Osteoblast (primary cell): Measurements from ENCODE around the gene KCNN3. TPM values are rescaled to one million over a fixed set of nuclear protein-coding genes. Genes with fewer than 3 reads are reported as not detected.

Experiments
- DNase-seq: peaks from one replicate; pipeline ENCODE4 v3.0.0; 2011; ENCODE audit warnings: low spot score, mixed read lengths; ENCODE audit not compliant: insufficient read length; ENCODE audit errors: missing footprints
- H2AFZ ChIP-seq: 2 replicates; pipeline ENCODE4 v1.6.0; 2011; ENCODE audit warnings: mild to moderate bottlenecking, low read length
- H3K27ac ChIP-seq: 2 replicates; pipeline ENCODE4 v1.5.1; 2011; ENCODE audit warnings: mild to moderate bottlenecking, low read depth, low read length, moderate library complexity
- H3K27me3 ChIP-seq: 2 replicates; pipeline ENCODE4 v1.6.0; 2012; ENCODE audit warnings: mild to moderate bottlenecking, control low read depth, inconsistent platforms, low read length, moderate library complexity; ENCODE audit not compliant: insufficient read depth
- H3K36me3 ChIP-seq: 2 replicates; pipeline ENCODE4 v1.5.1; 2011; ENCODE audit warnings: mild to moderate bottlenecking, low read length, control low read depth, moderate library complexity; ENCODE audit not compliant: insufficient read depth
- H3K4me1 ChIP-seq: 2 replicates; pipeline ENCODE4 v1.5.1; 2011; ENCODE audit warnings: mild to moderate bottlenecking, low read length, control low read depth, moderate library complexity; ENCODE audit not compliant: insufficient read depth
- H3K4me2 ChIP-seq: 2 replicates; pipeline ENCODE4 v1.6.0; 2011; ENCODE audit warnings: mild to moderate bottlenecking, low read length; ENCODE audit not compliant: insufficient read depth
- H3K4me3 ChIP-seq: fragments of 200-600 bp; sonication (generic); 3 replicates; pipeline ENCODE4 v1.5.1; 2012; ENCODE audit warnings: mild to moderate bottlenecking, low read length, inconsistent platforms; ENCODE audit not compliant: insufficient read depth
- H3K79me2 ChIP-seq: 2 replicates; pipeline ENCODE4 v1.6.0; 2012; ENCODE audit warnings: mild to moderate bottlenecking, low read length, control low read depth, inconsistent platforms; ENCODE audit not compliant: insufficient read depth
- H3K9me3 ChIP-seq: 2 replicates; pipeline ENCODE4 v1.5.1; 2011; ENCODE audit warnings: low read depth, low read length, control low read depth
- H4K20me1 ChIP-seq: 2 replicates; pipeline ENCODE4 v1.6.0; 2012; ENCODE audit warnings: mild to moderate bottlenecking, low read length, control low read depth; ENCODE audit not compliant: insufficient read depth
- total RNA-seq: library from RNA; depleted of rRNA; stranded (reverse); fragments of >200 nt; gene quantifications from 2 replicates; pipeline ENCODE4 v1.2.3, GENCODE V29; 2012
- TF ChIP-seq, protein P1 (sequence below): IDR thresholded peaks from 2 replicates; pipeline ENCODE4 v1.5.1; 2011; ENCODE audit warnings: mild to moderate bottlenecking, low read depth, low read length, moderate library complexity; ENCODE audit errors: extremely low read depth

KCNN3 gene
- total RNA-seq, 1 donor, result under 0.01 TPM

GRCh38 chr1:154777781-154778180 lies 92.3 kb downstream of the KCNN3 start:
- H4K20me1 ChIP-seq, result no peaks in the 10 kb centered on the region
- no peaks in the 10 kb centered on the region for H3K36me3 ChIP-seq
- no peaks in the 10 kb centered on the region for H3K79me2 ChIP-seq
- no peak for DNase-seq
- H3K27ac ChIP-seq, result no peak overlapping the region
- TF ChIP-seq, protein P1, sequence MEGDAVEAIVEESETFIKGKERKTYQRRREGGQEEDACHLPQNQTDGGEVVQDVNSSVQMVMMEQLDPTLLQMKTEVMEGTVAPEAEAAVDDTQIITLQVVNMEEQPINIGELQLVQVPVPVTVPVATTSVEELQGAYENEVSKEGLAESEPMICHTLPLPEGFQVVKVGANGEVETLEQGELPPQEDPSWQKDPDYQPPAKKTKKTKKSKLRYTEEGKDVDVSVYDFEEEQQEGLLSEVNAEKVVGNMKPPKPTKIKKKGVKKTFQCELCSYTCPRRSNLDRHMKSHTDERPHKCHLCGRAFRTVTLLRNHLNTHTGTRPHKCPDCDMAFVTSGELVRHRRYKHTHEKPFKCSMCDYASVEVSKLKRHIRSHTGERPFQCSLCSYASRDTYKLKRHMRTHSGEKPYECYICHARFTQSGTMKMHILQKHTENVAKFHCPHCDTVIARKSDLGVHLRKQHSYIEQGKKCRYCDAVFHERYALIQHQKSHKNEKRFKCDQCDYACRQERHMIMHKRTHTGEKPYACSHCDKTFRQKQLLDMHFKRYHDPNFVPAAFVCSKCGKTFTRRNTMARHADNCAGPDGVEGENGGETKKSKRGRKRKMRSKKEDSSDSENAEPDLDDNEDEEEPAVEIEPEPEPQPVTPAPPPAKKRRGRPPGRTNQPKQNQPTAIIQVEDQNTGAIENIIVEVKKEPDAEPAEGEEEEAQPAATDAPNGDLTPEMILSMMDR, result no peak
- H2AFZ ChIP-seq, result no peak overlapping the region
- no peaks in the 10 kb centered on the region for H3K4me1 ChIP-seq
- peaks cover 4% of the 10 kb centered on the region for H3K9me3 ChIP-seq
- peaks cover 34% of the 10 kb centered on the region for H3K27me3 ChIP-seq
- no peak overlapping the region for H3K4me3 ChIP-seq
- no peak overlapping the region for H3K4me2 ChIP-seq

- no peak for DNase-seq
- Histone ChIP-seq H3K27ac (no peak overlapping the region), H3K27me3 (peaks cover 39% of the 10 kb centered on the region), H3K4me2 (no peak overlapping the region), H3K36me3 (no peaks in the 10 kb centered on the region), H3K9me3 (peaks cover 4% of the 10 kb centered on the region), H3K4me3 (no peak overlapping the region), H3K4me1 (no peaks in the 10 kb centered on the region), H4K20me1 (no peaks in the 10 kb centered on the region), H2AFZ (no peak overlapping the region), H3K79me2 (no peaks in the 10 kb centered on the region)
- TF ChIP-seq, protein P1, result no peak
Measured at GRCh38 chr1:154777154-154777553, 92.9 kb downstream of the KCNN3 start.

- Histone ChIP-seq H4K20me1 (no peaks in the 10 kb centered on the region), H3K9me3 (peaks cover 4% of the 10 kb centered on the region), H3K4me3 (no peak overlapping the region), H3K36me3 (no peaks in the 10 kb centered on the region), H3K4me2 (no peak overlapping the region), H3K4me1 (no peaks in the 10 kb centered on the region), H3K27ac (no peak overlapping the region), H3K79me2 (no peaks in the 10 kb centered on the region), H2AFZ (no peak overlapping the region), H3K27me3 (peaks cover 28% of the 10 kb centered on the region)
- no peak for DNase-seq
- TF ChIP-seq, protein P1, result no peak
Measured at GRCh38 chr1:154775621-154776605, 94.2 kb downstream of the KCNN3 start.

- Histone ChIP-seq H2AFZ (no peak overlapping the region), H3K36me3 (no peaks in the 10 kb centered on the region), H3K4me1 (no peaks in the 10 kb centered on the region), H3K9me3 (peaks cover 4% of the 10 kb centered on the region), H3K4me2 (no peak overlapping the region), H3K79me2 (no peaks in the 10 kb centered on the region), H3K4me3 (no peak overlapping the region), H4K20me1 (no peaks in the 10 kb centered on the region), H3K27me3 (peaks cover 24% of the 10 kb centered on the region), H3K27ac (no peak overlapping the region)
- no peak for DNase-seq
- TF ChIP-seq, protein P1, result no peak
Measured at GRCh38 chr1:154774175-154774855, 95.8 kb downstream of the KCNN3 start.
